Peyer's patch (tissue), 4 donors: ENCODE data around the gene MMP28. TPM values are rescaled to one million over a fixed set of nuclear protein-coding genes. Genes with fewer than 3 reads are reported as not detected.

Experiments used
- DNase-seq, 3 donors: peaks; one replicate each; pipeline ENCODE4 v3.0.0-alpha.2; 2017 to 2019
- H3K27ac ChIP-seq, 4 donors: fragments of 200-600 bp; sonication (generic); one replicate each; pipeline ENCODE4 v1.5.1; 2016 to 2019
- H3K27me3 ChIP-seq, 2 donors: fragments of 200-600 bp; sonication (generic); one replicate each; pipeline ENCODE4 v1.5.1; 2019
- H3K36me3 ChIP-seq, 3 donors: fragments of 200-600 bp; sonication (generic); one replicate each; pipeline ENCODE4 v1.5.1; 2016 to 2019
- H3K4me1 ChIP-seq, 4 donors: fragments of 200-600 bp; sonication (generic); one replicate each; pipeline ENCODE4 v1.5.1; 2016 to 2019
- H3K4me3 ChIP-seq, 4 donors: fragments of 200-600 bp; sonication (generic); 1 replicate in 3 of 4; 2 replicates in 1 of 4; pipeline ENCODE4 v1.5.1; 2016 to 2019; ENCODE audit warnings: mild to moderate bottlenecking in 1 of 4
- H3K9me3 ChIP-seq, 4 donors: fragments of 200-600 bp; sonication (generic); one replicate each; pipeline ENCODE4 v1.5.1; 2016 to 2019; ENCODE audit warnings: mild to moderate bottlenecking in 1 of 4
- POLR2A ChIP-seq, 2 donors: fragments of 450-650 bp; IDR thresholded peaks; one replicate each; pipeline ENCODE4 v1.5.1; 2017; ENCODE audit warnings: antibody characterized with exemption in 2 of 2, mild to moderate bottlenecking in 2 of 2, moderate library complexity in 2 of 2
- total RNA-seq, 4 donors: library from RNA; depleted of rRNA; stranded (reverse); fragments of >200 nt; gene quantifications; one replicate each; pipeline ENCODE4 v1.1.0, GENCODE V29; 2016
- TF ChIP-seq, protein P1 (sequence below), 6 experiments: fragments of 450-650 bp in 4 of 6; fragments of 200-600 bp in 2 of 6; sonication (generic) in 1 of 6; IDR thresholded peaks; one replicate each; pipeline ENCODE4 v1.5.1; 2017 to 2019; ENCODE audit warnings: antibody characterized with exemption in 6 of 6, mild to moderate bottlenecking in 3 of 6, moderate library complexity in 1 of 6

MMP28 gene
- 10 to 100 TPM in 3 of 4 donors, 1 to 10 TPM in 1; 3.3 to 85.3 (median 56.7) TPM for total RNA-seq

GRCh38 chr17:35795007-35795870 is at the start of gene MMP28:
Gene MMP28 (minus strand): TSS chr17:35795641. CDS start chr17:35795377, 264 bp downstream.
- no peaks in the 10 kb centered on the region for H3K27me3 ChIP-seq
- TF ChIP-seq, protein P1, sequence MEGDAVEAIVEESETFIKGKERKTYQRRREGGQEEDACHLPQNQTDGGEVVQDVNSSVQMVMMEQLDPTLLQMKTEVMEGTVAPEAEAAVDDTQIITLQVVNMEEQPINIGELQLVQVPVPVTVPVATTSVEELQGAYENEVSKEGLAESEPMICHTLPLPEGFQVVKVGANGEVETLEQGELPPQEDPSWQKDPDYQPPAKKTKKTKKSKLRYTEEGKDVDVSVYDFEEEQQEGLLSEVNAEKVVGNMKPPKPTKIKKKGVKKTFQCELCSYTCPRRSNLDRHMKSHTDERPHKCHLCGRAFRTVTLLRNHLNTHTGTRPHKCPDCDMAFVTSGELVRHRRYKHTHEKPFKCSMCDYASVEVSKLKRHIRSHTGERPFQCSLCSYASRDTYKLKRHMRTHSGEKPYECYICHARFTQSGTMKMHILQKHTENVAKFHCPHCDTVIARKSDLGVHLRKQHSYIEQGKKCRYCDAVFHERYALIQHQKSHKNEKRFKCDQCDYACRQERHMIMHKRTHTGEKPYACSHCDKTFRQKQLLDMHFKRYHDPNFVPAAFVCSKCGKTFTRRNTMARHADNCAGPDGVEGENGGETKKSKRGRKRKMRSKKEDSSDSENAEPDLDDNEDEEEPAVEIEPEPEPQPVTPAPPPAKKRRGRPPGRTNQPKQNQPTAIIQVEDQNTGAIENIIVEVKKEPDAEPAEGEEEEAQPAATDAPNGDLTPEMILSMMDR (IDR thresholded peaks at IDR 0.05), result no peak
- peak; percentile 74 to 81 for TF ChIP-seq POLR2A (IDR thresholded peaks at IDR 0.05)
- no peaks in the 10 kb centered on the region for H3K9me3 ChIP-seq
- no peaks in the 10 kb centered on the region for H3K36me3 ChIP-seq
- peak in 2 of 3 donors; percentile 81 to 88 for DNase-seq
- H3K27ac ChIP-seq, result peak within 1 kb of the TSS; percentile 25 to 88 (median 66)
- peaks cover 0 to 15% (median 4%) of the 10 kb centered on the region in 4 donors for H3K4me1 ChIP-seq
- H3K4me3 ChIP-seq, result peak within 1 kb of the TSS; percentile 59 to 96 (median 76)

DNA sequence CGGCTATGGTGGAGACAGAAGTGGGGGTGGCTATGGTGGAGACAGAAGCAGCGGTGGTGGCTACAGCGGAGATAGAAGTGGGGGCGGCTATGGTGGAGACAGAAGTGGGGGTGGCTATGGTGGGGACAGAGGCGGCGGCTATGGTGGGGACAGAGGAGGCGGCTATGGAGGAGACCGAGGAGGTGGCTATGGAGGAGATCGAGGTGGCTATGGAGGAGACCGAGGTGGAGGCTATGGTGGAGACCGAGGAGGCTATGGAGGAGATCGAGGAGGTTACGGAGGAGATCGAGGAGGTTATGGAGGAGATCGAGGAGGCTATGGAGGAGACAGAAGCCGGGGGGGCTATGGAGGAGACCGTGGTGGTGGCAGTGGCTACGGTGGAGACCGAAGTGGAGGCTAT is 49.1 kb upstream of the MMP28 start:
- H3K36me3 ChIP-seq, result peaks cover 0 to 96% (median 2%) of the 10 kb centered on the region in 3 donors

DNA sequence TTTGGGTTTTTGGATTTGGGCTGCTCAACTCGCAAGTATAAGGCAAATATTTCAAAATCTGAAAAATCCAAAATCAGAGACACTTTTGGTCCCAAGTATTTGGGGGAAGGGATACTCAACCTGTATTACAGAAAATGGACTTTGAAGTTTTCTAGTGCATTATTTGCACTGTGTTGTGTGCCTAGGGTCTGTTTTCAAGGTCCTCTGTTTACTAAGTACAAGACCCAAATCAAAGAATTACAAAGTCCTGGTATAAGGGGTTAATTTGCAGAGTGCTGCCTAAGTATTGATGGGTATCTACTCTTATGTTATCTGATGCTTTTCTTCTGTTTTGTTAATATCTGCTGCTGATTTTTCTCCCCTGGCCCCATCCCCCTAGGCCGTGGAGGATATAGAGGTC is 48.3 kb upstream of the MMP28 start:
- peaks cover 0 to 96% (median 2%) of the 10 kb centered on the region in 3 donors for H3K36me3 ChIP-seq

More for the DNA sequence above, 49.1 kb upstream of the MMP28 start:
- DNase-seq, result no peak
- H3K27me3 ChIP-seq, result no peaks in the 10 kb centered on the region
- H3K4me3 ChIP-seq, result no peak overlapping the region
- H3K9me3 ChIP-seq, result no peaks in the 10 kb centered on the region
- no peak overlapping the region for H3K27ac ChIP-seq
- no peaks in the 10 kb centered on the region for H3K4me1 ChIP-seq
- no peak for TF ChIP-seq POLR2A (IDR thresholded peaks at IDR 0.05)
- TF ChIP-seq, protein P1 (IDR thresholded peaks at IDR 0.05), result no peak

GRCh38 chr17:35842239-35842638 is 46.8 kb upstream of the MMP28 start:
- Histone ChIP-seq H3K4me3 (no peak overlapping the region), H3K27me3 (no peaks in the 10 kb centered on the region), H3K4me1 (no peaks in the 10 kb centered on the region), H3K27ac (no peak overlapping the region), H3K9me3 (no peaks in the 10 kb centered on the region), H3K36me3 (peaks cover 0 to 96% (median 2%) of the 10 kb centered on the region in 3 donors)
- DNase-seq, result no peak
- no peak for TF ChIP-seq POLR2A (IDR thresholded peaks at IDR 0.05)
- TF ChIP-seq, protein P1 (IDR thresholded peaks at IDR 0.05), result no peak

More for the DNA sequence above, 48.3 kb upstream of the MMP28 start:
- Histone ChIP-seq H3K27me3 (no peaks in the 10 kb centered on the region), H3K9me3 (no peaks in the 10 kb centered on the region), H3K27ac (no peak overlapping the region), H3K4me1 (no peaks in the 10 kb centered on the region), H3K4me3 (no peak overlapping the region)
- DNase-seq, result no peak
- TF ChIP-seq, protein P1 (IDR thresholded peaks at IDR 0.05), result no peak
- TF ChIP-seq POLR2A (IDR thresholded peaks at IDR 0.05), result no peak

DNA sequence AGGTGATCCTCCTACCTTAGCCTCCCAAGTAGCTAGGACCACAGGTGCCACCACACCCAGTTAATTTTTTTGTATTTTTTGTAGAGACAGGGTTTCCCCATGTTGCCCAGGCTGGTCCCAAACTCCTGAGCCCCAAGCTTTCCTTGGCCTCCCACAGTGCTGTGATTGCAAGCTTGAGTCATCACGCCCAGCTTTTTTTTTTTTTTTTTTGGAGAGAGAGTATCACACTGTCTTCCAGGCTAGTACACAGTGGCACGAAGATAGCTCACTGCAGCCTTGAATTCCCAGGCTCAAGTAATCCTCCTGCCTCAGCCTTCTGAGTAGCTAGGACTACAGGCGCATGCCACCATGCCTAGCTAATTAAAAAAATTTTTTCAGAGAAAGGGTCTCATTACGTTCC is 46.1 kb upstream of the MMP28 start:
- Histone ChIP-seq H3K4me3 (no peak overlapping the region), H3K9me3 (no peaks in the 10 kb centered on the region), H3K27ac (no peak overlapping the region), H3K36me3 (peaks cover 0 to 96% (median 2%) of the 10 kb centered on the region in 3 donors), H3K4me1 (no peaks in the 10 kb centered on the region), H3K27me3 (no peaks in the 10 kb centered on the region)
- TF ChIP-seq, protein P1 (IDR thresholded peaks at IDR 0.05), result no peak
- no peak for TF ChIP-seq POLR2A (IDR thresholded peaks at IDR 0.05)
- DNase-seq, result no peak
